ENCODE measurements around the gene IQSEC3. TPM values are rescaled to one million over a fixed set of nuclear protein-coding genes. Genes with fewer than 3 reads are reported as not detected.

IQSEC3 gene
- total RNA-seq, 1 experiment from 2014 or later = not detected

GRCh38 chr12:159156-159782 lies 92.7 kb downstream of the IQSEC3 start:
- no peak for DNase-seq (ENCODE audit: extremely low read depth, low read depth)

GRCh38 chr12:160858-161257 lies 94.3 kb downstream of the IQSEC3 start:
- no peak for DNase-seq (ENCODE audit: extremely low read depth, low read depth)

- DNase-seq (ENCODE audit: extremely low read depth, low read depth) = no peak
Observed at GRCh38 chr12:161823-162222, 95.3 kb downstream of the IQSEC3 start.

- no peak for DNase-seq (ENCODE audit: extremely low read depth, low read depth)
Observed at GRCh38 chr12:162467-163307, 96.1 kb downstream of the IQSEC3 start.

- DNase-seq (ENCODE audit: extremely low read depth, low read depth) = no peak
Observed at GRCh38 chr12:163406-163986, 96.9 kb downstream of the IQSEC3 start.

DNA sequence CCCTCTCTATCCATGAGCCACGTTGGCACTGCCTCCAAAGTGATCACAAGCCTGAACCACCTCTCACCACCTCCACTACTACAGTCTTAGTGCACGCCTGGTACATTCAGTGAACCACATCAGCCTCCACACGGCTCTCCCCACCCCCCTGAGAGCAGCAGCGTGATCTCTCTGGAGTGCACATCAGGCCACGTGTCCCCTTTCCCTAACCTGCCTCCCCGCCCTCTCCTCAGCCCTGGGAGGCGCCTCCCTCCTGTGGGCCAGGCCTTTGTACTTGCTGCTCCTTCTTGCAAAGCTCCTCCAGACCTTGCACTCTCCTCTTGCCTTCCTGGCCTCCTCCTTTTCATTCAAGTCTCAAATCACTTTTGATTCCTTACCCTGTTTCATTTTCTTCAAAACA lies 97.6 kb downstream of the IQSEC3 start:
- DNase-seq (ENCODE audit: extremely low read depth, low read depth) = no peak

DNA sequence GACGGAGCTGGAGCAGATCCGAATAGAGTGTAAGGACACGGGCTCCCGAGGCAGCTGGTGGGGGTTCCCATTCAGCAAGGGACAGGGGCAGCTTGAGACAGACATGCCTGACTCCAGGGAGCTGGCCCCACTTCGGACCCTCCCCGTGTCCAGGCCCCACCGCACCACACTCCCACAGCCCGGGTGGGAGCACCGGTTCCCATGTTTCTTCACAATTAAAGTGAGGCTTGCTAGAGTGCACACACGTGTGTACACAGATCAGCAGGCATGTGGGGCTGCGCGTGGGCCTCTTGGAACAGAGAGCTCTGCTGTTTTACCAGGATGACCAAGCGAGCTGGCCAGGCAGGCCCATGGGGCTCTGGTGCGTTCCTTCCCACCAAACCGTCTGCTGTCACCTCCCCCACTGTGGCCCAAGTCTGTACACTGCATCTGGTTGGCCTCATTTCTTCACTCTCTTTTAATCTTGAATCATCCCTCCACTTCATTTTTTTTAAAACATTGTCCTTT lies 99.3 kb downstream of the IQSEC3 start:
- DNase-seq (ENCODE audit: extremely low read depth, low read depth) = no peak

- no peak for DNase-seq (ENCODE audit: extremely low read depth, low read depth)
Observed at GRCh38 chr12:166425-167075, 100.0 kb downstream of the IQSEC3 start.

GRCh38 chr12:167959-168600 lies 101.5 kb downstream of the IQSEC3 start:
- no peak for DNase-seq (ENCODE audit: extremely low read depth, low read depth)

- DNase-seq (ENCODE audit: extremely low read depth, low read depth) = no peak
Observed at GRCh38 chr12:168763-169525, 102.4 kb downstream of the IQSEC3 start.

- no peak for DNase-seq (ENCODE audit: extremely low read depth, low read depth)
Observed at GRCh38 chr12:169528-170370, 103.2 kb downstream of the IQSEC3 start.

GRCh38 chr12:170371-171225 lies 104.0 kb downstream of the IQSEC3 start:
- no peak for DNase-seq (ENCODE audit: extremely low read depth, low read depth)

DNA sequence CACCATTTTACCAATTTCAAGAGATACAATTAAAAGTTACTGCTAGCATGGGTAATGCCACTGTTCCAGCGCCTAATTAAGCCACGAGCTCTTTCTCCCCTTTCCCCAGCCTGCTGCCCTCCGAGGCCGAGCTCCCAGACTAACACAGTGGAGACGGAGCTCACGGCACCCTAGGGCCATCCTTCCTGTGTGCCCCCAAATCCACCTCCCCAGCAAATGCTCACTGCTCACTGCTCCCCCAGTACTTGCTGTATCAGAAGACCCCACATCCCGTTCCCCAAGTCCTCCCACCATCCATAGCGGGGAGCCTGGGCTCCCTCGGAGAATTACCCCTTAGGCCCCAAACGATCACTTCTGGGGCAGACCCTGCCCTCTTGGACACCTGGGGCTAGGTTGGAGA lies 104.7 kb downstream of the IQSEC3 start:
- no peak for DNase-seq (ENCODE audit: extremely low read depth, low read depth)

DNA sequence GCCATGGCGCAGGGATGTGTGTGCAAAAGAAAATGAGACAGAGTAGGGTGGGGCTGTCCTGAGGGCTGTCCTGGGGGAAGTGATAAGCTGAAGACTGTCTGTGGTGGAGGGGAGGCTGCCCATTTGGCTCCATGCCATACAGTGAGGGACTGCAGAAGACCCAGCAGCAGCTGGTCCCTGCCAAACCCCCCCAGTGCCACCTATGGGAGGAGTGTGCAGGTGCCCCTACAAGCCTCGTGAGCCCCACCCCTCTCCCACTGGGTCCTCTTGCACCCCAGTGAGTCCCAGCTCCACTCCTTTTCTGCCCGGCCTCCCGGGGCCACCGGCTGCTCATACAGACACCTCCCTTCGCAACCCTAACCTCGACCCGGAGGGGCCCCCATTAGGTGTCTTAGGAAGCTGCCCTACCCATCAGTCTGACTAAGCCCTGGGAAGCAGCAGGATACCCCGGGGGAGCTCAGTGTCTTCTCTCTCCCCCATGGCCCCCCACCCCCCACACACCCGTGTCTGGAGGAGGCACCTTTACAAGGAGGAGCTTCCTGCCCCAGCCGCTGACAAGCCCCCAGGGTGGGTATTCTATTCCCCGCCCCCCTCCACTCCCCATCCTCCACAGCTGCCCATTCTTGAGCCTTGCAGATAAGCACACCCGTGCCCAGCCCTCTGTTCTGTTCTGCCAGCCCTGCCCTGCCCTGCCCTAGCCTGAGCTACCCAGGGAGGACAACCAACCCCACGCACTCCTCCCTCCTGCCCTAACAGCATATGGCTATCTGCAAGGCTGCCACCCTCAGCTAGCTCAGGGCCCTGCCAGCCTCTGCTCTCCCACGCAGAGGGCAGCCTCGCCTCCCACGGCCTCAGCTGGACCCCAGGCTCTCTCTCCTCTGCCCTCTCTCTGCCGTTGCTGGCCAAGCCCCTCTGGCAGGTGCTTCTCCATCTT lies 105.4 kb downstream of the IQSEC3 start:
- no peak for DNase-seq (ENCODE audit: extremely low read depth, low read depth)

DNA sequence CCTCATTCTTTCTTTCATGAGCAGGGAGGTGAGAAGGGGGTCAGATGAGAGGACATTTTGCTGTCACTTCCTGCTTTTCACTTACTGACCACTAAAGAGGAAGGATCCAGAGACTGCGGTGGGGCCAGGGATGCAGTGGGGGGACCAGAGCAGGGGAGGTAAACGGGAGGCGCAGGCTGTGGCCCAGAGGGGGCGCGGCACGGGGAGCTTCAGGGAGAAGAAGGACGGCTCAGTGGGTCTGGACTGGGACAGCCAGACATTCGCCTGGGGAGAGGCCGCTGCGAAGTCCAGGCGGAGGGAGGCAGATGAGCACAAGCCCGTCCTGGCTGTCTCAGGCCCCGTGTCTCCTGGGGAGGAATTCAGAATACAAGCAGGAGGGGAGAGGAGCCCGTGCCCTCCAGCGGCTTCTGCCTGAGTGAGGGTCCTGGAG lies 106.2 kb downstream of the IQSEC3 start:
- no peak for DNase-seq (ENCODE audit: extremely low read depth, low read depth)

DNA sequence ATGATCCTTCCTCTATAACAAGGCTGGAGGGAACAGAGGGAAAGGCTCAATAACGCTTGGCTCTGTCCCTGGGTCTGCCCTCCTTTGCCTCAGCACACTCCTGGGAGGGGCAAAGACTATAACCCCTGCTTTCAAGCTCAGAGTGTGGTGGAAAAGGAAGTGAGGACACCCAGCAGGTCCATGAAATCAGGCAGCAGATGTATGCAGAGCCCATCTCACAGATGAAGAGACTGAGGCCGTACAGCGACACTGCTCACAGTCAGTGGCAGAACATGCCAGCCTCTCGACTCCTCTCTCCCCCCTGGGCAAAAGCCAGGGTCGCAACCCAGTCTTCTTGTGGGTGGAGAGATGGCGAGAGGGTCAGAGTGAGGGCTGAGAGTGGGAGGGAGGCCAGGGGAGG lies 107.6 kb downstream of the IQSEC3 start:
- DNase-seq (ENCODE audit: extremely low read depth, low read depth) = no peak

GRCh38 chr12:174596-174995 lies 108.0 kb downstream of the IQSEC3 start:
- DNase-seq (ENCODE audit: extremely low read depth, low read depth) = no peak
